Caco-2 (cell line): ENCODE results near the gene KNDC1. TPM values are rescaled to one million over a fixed set of nuclear protein-coding genes. Genes with fewer than 3 reads are reported as not detected.
"Not testable (repeated sequence)": the region's sequence is repeated elsewhere in the genome, so short reads cannot be mapped to it uniquely, and the experiment has no call there.

Experiments
- BruUV-seq: library from RNA; stranded (reverse); fragments of 400-500 nt; replicated peaks from 2 replicates; lab custom pipeline; 2021; lab: Mats Ljungman, UMichigan
- CTCF ChIA-PET: fragments of 300-600 bp; sonication (Branson Sonifier 250); formaldehyde crosslinking; loops from one replicate; lab custom pipeline; 2022; ENCODE audit warnings: antibody characterized with exemption; lab: Charles Lee
- POLR2A ChIA-PET: fragments of 300-600 bp; sonication (Branson Sonifier 250); formaldehyde crosslinking; loops from one replicate; lab custom pipeline; 2022; ENCODE audit warnings: antibody characterized with exemption; lab: Charles Lee
- DNase-seq, 2 experiments: peaks; one replicate each; pipeline versions ENCODE4 v3.0.0 to v3.0.0-alpha.2; 2020 to 2022
- H3K27me3 ChIP-seq: replicated peaks from 2 replicates; pipeline ENCODE4 v1.6.0; 2011; ENCODE audit warnings: low read length; ENCODE audit not compliant: control insufficient read depth, insufficient read depth
- H3K36me3 ChIP-seq: 2 replicates; pipeline ENCODE4 v1.5.1; 2011; ENCODE audit warnings: low read length; ENCODE audit not compliant: control insufficient read depth, insufficient read depth
- H3K4me1 ChIP-seq: fragments of 250-450 bp; sonication (Bioruptor Pico); 2 replicates; pipeline ENCODE4 v1.5.1; 2020; ENCODE audit warnings: mild to moderate bottlenecking
- H3K4me3 ChIP-seq: 2 replicates; pipeline ENCODE4 v1.5.1; 2011; ENCODE audit warnings: low read depth, mild to moderate bottlenecking, control low read depth, low read length
- H3K9me3 ChIP-seq: fragments of 250-450 bp; sonication (Bioruptor Pico); 2 replicates; pipeline ENCODE4 v1.5.1; 2020; ENCODE audit warnings: mild to moderate bottlenecking, moderate library complexity
- H3K27ac Mint-ChIP-seq: one replicate; pipeline ENCODE4 v1.8.0; 2022; ENCODE audit warnings: mixed read lengths; ENCODE audit not compliant: unreplicated experiment
- H3K27me3 Mint-ChIP-seq: one replicate; pipeline ENCODE4 v1.8.0; 2022; ENCODE audit warnings: mixed read lengths; ENCODE audit not compliant: insufficient read depth, unreplicated experiment
- H3K36me3 Mint-ChIP-seq: one replicate; pipeline ENCODE4 v1.8.0; 2022; ENCODE audit warnings: mild to moderate bottlenecking, mixed read lengths; ENCODE audit not compliant: insufficient read depth, unreplicated experiment
- H3K4me1 Mint-ChIP-seq: one replicate; pipeline ENCODE4 v1.8.0; 2022; ENCODE audit warnings: low read depth, mixed read lengths; ENCODE audit not compliant: unreplicated experiment
- H3K4me3 Mint-ChIP-seq: one replicate; pipeline ENCODE4 v1.8.0; 2022; ENCODE audit warnings: mild to moderate bottlenecking, moderate library complexity, mixed read lengths; ENCODE audit not compliant: unreplicated experiment
- H3K9me3 Mint-ChIP-seq: one replicate; pipeline ENCODE4 v1.8.0; 2022; ENCODE audit warnings: mixed read lengths; ENCODE audit not compliant: unreplicated experiment
- intact Hi-C: fragments of 100-400 bp; cut with micrococcal nuclease; formaldehyde crosslinking; loops from one replicate; pipeline ENCODE4 v1.10.0; 2022; ENCODE audit not compliant: unreplicated experiment
- total RNA-seq: library from RNA; stranded (reverse); gene quantifications from 2 replicates; pipeline ENCODE4 v1.2.3, GENCODE V29; 2022
- TF ChIP-seq, protein P1 (sequence below), 2 experiments: fragments of 200-600 bp in 1 of 2; IDR thresholded peaks; 1 replicate in 1 of 2; 2 replicates in 1 of 2; pipeline versions ENCODE4 v1.5.1 to v1.8.0; 2011 to 2022; ENCODE audit warnings: antibody characterized with exemption in 1 of 2, control low read depth in 1 of 2, inconsistent platforms in 1 of 2, low read depth in 1 of 2, low read length in 1 of 2, mild to moderate bottlenecking in 1 of 2, moderate library complexity in 1 of 2; ENCODE audit not compliant: insufficient read depth in 1 of 2, severe bottlenecking in 1 of 2, unreplicated experiment in 1 of 2

Gene KNDC1
- total RNA-seq, 1 experiment from 2014 or later = 3.2 TPM

DNA sequence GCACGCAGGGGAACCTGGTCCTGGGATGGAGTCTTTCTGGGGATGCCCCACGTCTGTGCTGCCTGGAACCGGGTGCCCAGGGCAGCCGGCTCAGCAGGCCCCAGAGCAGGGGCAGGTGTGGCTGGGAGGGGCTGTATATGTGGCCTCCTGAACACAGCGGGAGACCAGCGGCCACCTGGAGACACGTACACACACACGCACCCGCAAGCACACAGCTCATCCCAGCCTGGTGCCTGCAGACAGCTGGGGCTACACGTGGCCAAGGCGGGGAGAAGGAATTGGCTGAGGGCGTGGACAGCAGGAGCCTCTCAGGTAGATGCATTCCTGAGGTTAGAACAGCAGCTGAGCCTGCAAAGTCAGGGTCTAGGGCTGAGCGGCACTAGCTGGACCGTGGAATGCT is 102.7 kb downstream of the KNDC1 start:
- H3K27ac Mint-ChIP-seq = no peak overlapping the region
- peaks cover 11% of the 10 kb centered on the region for H3K36me3 Mint-ChIP-seq
- Histone ChIP-seq H3K4me1 (peaks cover 21% of the 10 kb centered on the region), H3K36me3 (no peaks in the 10 kb centered on the region), H3K27me3 (no peaks in the 10 kb centered on the region), H3K9me3 (no peaks in the 10 kb centered on the region), H3K4me3 (no peak overlapping the region)
- peak overlapping the region; percentile 64 for H3K4me3 Mint-ChIP-seq
- TF ChIP-seq, protein P1, sequence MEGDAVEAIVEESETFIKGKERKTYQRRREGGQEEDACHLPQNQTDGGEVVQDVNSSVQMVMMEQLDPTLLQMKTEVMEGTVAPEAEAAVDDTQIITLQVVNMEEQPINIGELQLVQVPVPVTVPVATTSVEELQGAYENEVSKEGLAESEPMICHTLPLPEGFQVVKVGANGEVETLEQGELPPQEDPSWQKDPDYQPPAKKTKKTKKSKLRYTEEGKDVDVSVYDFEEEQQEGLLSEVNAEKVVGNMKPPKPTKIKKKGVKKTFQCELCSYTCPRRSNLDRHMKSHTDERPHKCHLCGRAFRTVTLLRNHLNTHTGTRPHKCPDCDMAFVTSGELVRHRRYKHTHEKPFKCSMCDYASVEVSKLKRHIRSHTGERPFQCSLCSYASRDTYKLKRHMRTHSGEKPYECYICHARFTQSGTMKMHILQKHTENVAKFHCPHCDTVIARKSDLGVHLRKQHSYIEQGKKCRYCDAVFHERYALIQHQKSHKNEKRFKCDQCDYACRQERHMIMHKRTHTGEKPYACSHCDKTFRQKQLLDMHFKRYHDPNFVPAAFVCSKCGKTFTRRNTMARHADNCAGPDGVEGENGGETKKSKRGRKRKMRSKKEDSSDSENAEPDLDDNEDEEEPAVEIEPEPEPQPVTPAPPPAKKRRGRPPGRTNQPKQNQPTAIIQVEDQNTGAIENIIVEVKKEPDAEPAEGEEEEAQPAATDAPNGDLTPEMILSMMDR (IDR thresholded peaks at IDR 0.05; ENCODE audit: insufficient read depth in 1 of 2, low read depth in 1 of 2, low read length in 1 of 2, severe bottlenecking in 1 of 2, unreplicated experiment in 1 of 2) = no peak
- ChIA-PET CTCF (interaction anchor here (0.6 kb wide), 1 partner anchor 16 kb away, joined by 3 read pairs; no protein-coding TSS in a partner anchor), POLR2A (interaction anchor here (0.7 kb wide), 1 partner anchor 17 kb away, joined by 3 read pairs; no protein-coding TSS in a partner anchor)
- no peaks in the 10 kb centered on the region for H3K27me3 Mint-ChIP-seq
- H3K9me3 Mint-ChIP-seq = no peaks in the 10 kb centered on the region
- intact Hi-C loops = loop anchor here (5.0 kb wide), 1 partner anchor 45 kb away; the partner anchor contains the start of genes TUBGCP2 and ZNF511
- no peak for DNase-seq
- no TSS peak for BruUV-seq
- H3K4me1 Mint-ChIP-seq = peaks cover 12% of the 10 kb centered on the region

DNA sequence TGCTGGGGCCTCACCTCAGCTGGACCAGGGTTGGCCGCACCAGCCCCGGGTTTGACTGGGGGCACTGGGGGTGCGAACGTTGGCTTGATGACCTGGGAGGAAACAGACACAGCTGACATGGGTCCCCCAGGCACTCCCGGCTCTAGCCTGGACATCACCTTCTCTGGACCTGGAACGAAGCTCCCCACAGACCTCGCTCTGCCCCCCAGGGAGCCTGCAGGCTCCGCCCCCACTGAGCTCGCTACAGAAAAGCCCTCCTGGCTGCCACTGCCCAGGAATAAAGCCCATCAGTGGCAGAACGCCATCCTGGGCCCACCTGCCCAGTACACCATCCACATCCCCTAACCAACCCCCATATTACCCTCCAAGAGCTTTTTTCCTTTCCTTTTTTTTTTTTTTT is 103.7 kb downstream of the KNDC1 start:
- no peaks in the 10 kb centered on the region for H3K9me3 ChIP-seq
- H3K36me3 ChIP-seq = no peaks in the 10 kb centered on the region
- intact Hi-C loops = loop anchor here (5.0 kb wide), 1 partner anchor 44 kb away; the partner anchor contains the start of genes TUBGCP2 and ZNF511
- H3K4me1 ChIP-seq = peaks cover 18% of the 10 kb centered on the region
- H3K27me3 ChIP-seq = no peaks in the 10 kb centered on the region
- no peak for DNase-seq
- ChIA-PET POLR2A (no interaction called here), CTCF (interaction anchor here (0.7 kb wide), 1 partner anchor 261 kb away, joined by 3 read pairs; no protein-coding TSS in a partner anchor)
- H3K27me3 Mint-ChIP-seq = no peaks in the 10 kb centered on the region
- peaks cover 11% of the 10 kb centered on the region for H3K36me3 Mint-ChIP-seq
- H3K4me3 ChIP-seq = no peak overlapping the region
- TF ChIP-seq, protein P1 (IDR thresholded peaks at IDR 0.05; ENCODE audit: insufficient read depth in 1 of 2, low read depth in 1 of 2, low read length in 1 of 2, severe bottlenecking in 1 of 2, unreplicated experiment in 1 of 2) = no peak
- H3K4me3 Mint-ChIP-seq = no peak overlapping the region
- H3K9me3 Mint-ChIP-seq = no peaks in the 10 kb centered on the region
- no peak overlapping the region for H3K27ac Mint-ChIP-seq
- BruUV-seq = no TSS peak
- H3K4me1 Mint-ChIP-seq = peaks cover 11% of the 10 kb centered on the region

DNA sequence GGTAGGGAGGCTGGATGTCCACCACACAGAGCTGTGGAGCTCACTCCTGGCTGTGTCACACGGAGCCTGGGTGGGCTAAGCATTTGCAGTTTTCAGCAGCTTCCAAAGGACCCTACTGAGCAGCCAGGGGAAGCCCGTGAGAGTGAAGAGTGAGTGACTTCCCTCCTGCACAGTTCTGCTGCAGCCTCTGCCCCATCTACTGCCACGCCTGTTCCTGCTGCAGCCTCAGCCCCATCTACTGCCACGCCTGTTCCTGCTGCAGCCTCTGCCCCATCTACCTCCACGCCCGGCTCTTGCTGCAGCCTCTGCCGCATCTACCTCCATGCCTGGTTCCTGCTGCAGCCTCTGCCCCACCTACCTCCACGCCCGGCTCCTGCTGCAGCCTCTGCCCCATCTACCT is 104.4 kb downstream of the KNDC1 start:
- intact Hi-C loops = loop anchor here (5.0 kb wide), 1 partner anchor 43 kb away; the partner anchor contains the start of genes TUBGCP2 and ZNF511
- Histone ChIP-seq H3K27me3 (no peaks in the 10 kb centered on the region), H3K4me3 (no peak overlapping the region), H3K36me3 (no peaks in the 10 kb centered on the region), H3K9me3 (no peaks in the 10 kb centered on the region), H3K4me1 (peaks cover 18% of the 10 kb centered on the region)
- TF ChIP-seq, protein P1 (IDR thresholded peaks at IDR 0.05; ENCODE audit: insufficient read depth in 1 of 2, low read depth in 1 of 2, low read length in 1 of 2, severe bottlenecking in 1 of 2, unreplicated experiment in 1 of 2) = no peak
- Mint-ChIP-seq H3K27me3 (no peaks in the 10 kb centered on the region), H3K36me3 (peaks cover 11% of the 10 kb centered on the region), H3K4me1 (peaks cover 5% of the 10 kb centered on the region), H3K4me3 (no peak overlapping the region), H3K9me3 (no peaks in the 10 kb centered on the region), H3K27ac (no peak overlapping the region)
- BruUV-seq = no TSS peak
- no peak for DNase-seq
- CTCF ChIA-PET = interaction anchor here (0.7 kb wide), 1 partner anchor 262 kb away, joined by 3 read pairs; no protein-coding TSS in a partner anchor
- POLR2A ChIA-PET = no interaction called here

DNA sequence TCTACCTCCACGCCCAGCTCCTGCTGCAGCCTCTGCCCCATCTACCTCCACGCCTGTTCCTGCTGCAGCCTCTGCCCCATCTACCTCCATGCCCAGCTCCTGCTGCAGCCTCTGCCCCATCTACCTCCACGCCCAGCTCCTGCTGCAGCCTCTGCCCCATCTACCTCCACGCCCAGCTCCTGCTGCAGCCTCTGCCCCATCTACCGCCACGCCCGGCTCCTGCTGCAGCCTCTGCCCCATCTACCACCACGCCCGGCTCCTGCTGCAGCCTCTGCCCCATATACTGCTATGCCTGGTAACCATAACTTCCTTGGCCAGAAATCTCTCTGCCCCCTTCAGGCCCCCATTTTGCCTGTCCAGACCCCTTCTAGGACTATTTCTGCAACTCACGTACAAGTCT is 105.0 kb downstream of the KNDC1 start:
- H3K36me3 Mint-ChIP-seq = peaks cover 11% of the 10 kb centered on the region
- H3K9me3 ChIP-seq, intact Hi-C loops, H3K4me1 Mint-ChIP-seq, DNase-seq, H3K4me3 Mint-ChIP-seq, H3K27me3 ChIP-seq, H3K27me3 Mint-ChIP-seq, POLR2A ChIA-PET, H3K9me3 Mint-ChIP-seq, CTCF ChIA-PET, H3K4me3 ChIP-seq, H3K36me3 ChIP-seq, H3K27ac Mint-ChIP-seq, BruUV-seq: not testable (repeated sequence)
- peaks cover 18% of the 10 kb centered on the region for H3K4me1 ChIP-seq
